Stimulated activated CD4-positive, alpha-beta T cell treated with anti-CD3 and anti-CD28 coated beads, Interleukin-2, amount 100 ng/mL, for 48 hours (primary cell): ENCODE results near the gene EMILIN1.

Experiments
- DNase-seq, 2 donors: peaks; one replicate each; pipeline ENCODE4 v3.0.0-alpha.2; 2020

The EMILIN1 gene

GRCh38 chr2:27078267-27079194 is at the start of gene EMILIN1:
Gene EMILIN1, plus strand, starts transcription at chr2:27078615. Its CDS starts 451 bp downstream, at chr2:27079066.
- DNase-seq: no peak

- no peak for DNase-seq
Measured at GRCh38 chr2:27029051-27029450, 49.4 kb upstream of the EMILIN1 start.

- DNase-seq: peak; percentile 76 to 78
Measured at GRCh38 chr2:27032495-27033252, 45.7 kb upstream of the EMILIN1 start, which contains the start of gene TMEM214. Gene TMEM214, plus strand, starts transcription at chr2:27032965. Its CDS starts 51 bp downstream, at chr2:27033016.

- DNase-seq: no peak
Measured at GRCh38 chr2:27033253-27033852, 45.1 kb upstream of the EMILIN1 start.

- DNase-seq: no peak
Measured at GRCh38 chr2:27038012-27038411, 40.4 kb upstream of the EMILIN1 start.

GRCh38 chr2:27038631-27039339 is 39.6 kb upstream of the EMILIN1 start:
- DNase-seq: no peak

- no peak for DNase-seq
Measured at GRCh38 chr2:27039426-27039825, 39.0 kb upstream of the EMILIN1 start.

- DNase-seq: no peak
Measured at GRCh38 chr2:27039871-27040270, 38.5 kb upstream of the EMILIN1 start.

- DNase-seq: no peak
Measured at GRCh38 chr2:27040282-27040681, 38.1 kb upstream of the EMILIN1 start.

GRCh38 chr2:27041752-27042151 is 36.7 kb upstream of the EMILIN1 start:
- DNase-seq: no peak

GRCh38 chr2:27042159-27042661 is 36.2 kb upstream of the EMILIN1 start:
- no peak for DNase-seq

GRCh38 chr2:27042985-27043634 is 35.3 kb upstream of the EMILIN1 start:
- no peak for DNase-seq

GRCh38 chr2:27049422-27050280 is 28.8 kb upstream of the EMILIN1 start:
- DNase-seq: peak; percentile 57 to 61

- peak; percentile 93 to 94 for DNase-seq
Measured at GRCh38 chr2:27050281-27050995, 28.0 kb upstream of the EMILIN1 start.

- DNase-seq: peak; percentile 94 to 95
Measured at GRCh38 chr2:27050996-27051901, 27.2 kb upstream of the EMILIN1 start, which contains the start of gene AGBL5. Gene AGBL5, plus strand, starts transcription at chr2:27051668. Its CDS starts 1,291 bp downstream, at chr2:27052959.

- DNase-seq: peak in 1 of 2 donors; percentile 22
Measured at GRCh38 chr2:27051902-27052645, 26.3 kb upstream of the EMILIN1 start.

GRCh38 chr2:27053321-27053720 is 25.1 kb upstream of the EMILIN1 start:
- DNase-seq: no peak

- no peak for DNase-seq
Measured at GRCh38 chr2:27053776-27054175, 24.6 kb upstream of the EMILIN1 start.
